Stimulated activated CD4-positive, alpha-beta T cell treated with anti-CD3 and anti-CD28 coated beads, TNF-alpha, amount 100 ng/mL, for 1 hour (primary cell): ENCODE results near the gene PDS5B.
"Not testable (repeated sequence)": the region's sequence is repeated elsewhere in the genome, so short reads cannot be mapped to it uniquely, and the experiment has no call there.

Experiments
- DNase-seq, 3 donors: peaks; one replicate each; pipeline ENCODE4 v3.0.0-alpha.2; 2020; ENCODE audit warnings: low read depth in 3 of 3, low spot score in 1 of 3

Gene PDS5B

GRCh38 chr13:32645854-32646253 is 59.6 kb downstream of the PDS5B start:
- DNase-seq, result no peak

GRCh38 chr13:32647926-32648325 is 61.7 kb downstream of the PDS5B start:
- no peak for DNase-seq

- peak in 1 of 3 donors; percentile 16 for DNase-seq
Observed at GRCh38 chr13:32650705-32651311, 64.6 kb downstream of the PDS5B start.

- no peak for DNase-seq
Observed at GRCh38 chr13:32657309-32657708, 71.1 kb downstream of the PDS5B start.

- no peak for DNase-seq
Observed at GRCh38 chr13:32659736-32660135, 73.5 kb downstream of the PDS5B start.

GRCh38 chr13:32660227-32660626 is 74.0 kb downstream of the PDS5B start:
- DNase-seq, result no peak

- no peak for DNase-seq
Observed at GRCh38 chr13:32661685-32662084, 75.4 kb downstream of the PDS5B start.

- DNase-seq, result no peak
Observed at GRCh38 chr13:32663660-32664059, 77.4 kb downstream of the PDS5B start.

- DNase-seq, result no peak
Observed at GRCh38 chr13:32666990-32667571, 80.8 kb downstream of the PDS5B start.

GRCh38 chr13:32669030-32669646 is 82.9 kb downstream of the PDS5B start:
- no peak for DNase-seq

GRCh38 chr13:32674503-32674902 is 88.3 kb downstream of the PDS5B start:
- DNase-seq, result no peak

- no peak for DNase-seq
Observed at GRCh38 chr13:32676242-32676641, 90.0 kb downstream of the PDS5B start.

GRCh38 chr13:32682130-32682529 is 95.9 kb downstream of the PDS5B start:
- no peak for DNase-seq

GRCh38 chr13:32682740-32683139 is 96.5 kb downstream of the PDS5B start:
- DNase-seq, result no peak

GRCh38 chr13:32687275-32687674 is 101.0 kb downstream of the PDS5B start:
- DNase-seq, result no peak

- no peak for DNase-seq
Observed at GRCh38 chr13:32695602-32696250, 109.5 kb downstream of the PDS5B start.

- no peak for DNase-seq
Observed at GRCh38 chr13:32707471-32707870, 121.2 kb downstream of the PDS5B start.

- DNase-seq, result no peak
Observed at GRCh38 chr13:32713397-32713796, 127.1 kb downstream of the PDS5B start.

GRCh38 chr13:32716201-32716600 is 129.9 kb downstream of the PDS5B start:
- not testable (repeated sequence) for DNase-seq

- no peak for DNase-seq
Observed at GRCh38 chr13:32720026-32720425, 133.8 kb downstream of the PDS5B start.

- DNase-seq, result not testable (repeated sequence)
Observed at GRCh38 chr13:32721131-32722034, 135.1 kb downstream of the PDS5B start.
